ES-I3 (cell line): Measurements from ENCODE around the gene HNRNPAB.
A peak's percentile ranks its signal among the peaks of the same experiment; 100 is the strongest.

Source experiments
- H3K36me3 ChIP-seq: 2 replicates; pipeline ENCODE4 v1.6.1; 2013; ENCODE audit warnings: mild to moderate bottlenecking, low read length, control low read depth, moderate library complexity; ENCODE audit not compliant: insufficient read depth
- H3K4me1 ChIP-seq: 2 replicates; pipeline ENCODE4 v1.6.1; 2013; ENCODE audit warnings: mild to moderate bottlenecking, control low read depth, low read length; ENCODE audit not compliant: insufficient read depth
- H3K9ac ChIP-seq: 2 replicates; pipeline ENCODE4 v1.6.1; 2013; ENCODE audit warnings: low read depth, mild to moderate bottlenecking, low read length, moderate library complexity
- H3K9me3 ChIP-seq: 2 replicates; pipeline ENCODE4 v1.6.1; 2013; ENCODE audit warnings: mild to moderate bottlenecking, low read length, moderate library complexity; ENCODE audit not compliant: control insufficient read depth, insufficient read depth

The HNRNPAB gene

DNA sequence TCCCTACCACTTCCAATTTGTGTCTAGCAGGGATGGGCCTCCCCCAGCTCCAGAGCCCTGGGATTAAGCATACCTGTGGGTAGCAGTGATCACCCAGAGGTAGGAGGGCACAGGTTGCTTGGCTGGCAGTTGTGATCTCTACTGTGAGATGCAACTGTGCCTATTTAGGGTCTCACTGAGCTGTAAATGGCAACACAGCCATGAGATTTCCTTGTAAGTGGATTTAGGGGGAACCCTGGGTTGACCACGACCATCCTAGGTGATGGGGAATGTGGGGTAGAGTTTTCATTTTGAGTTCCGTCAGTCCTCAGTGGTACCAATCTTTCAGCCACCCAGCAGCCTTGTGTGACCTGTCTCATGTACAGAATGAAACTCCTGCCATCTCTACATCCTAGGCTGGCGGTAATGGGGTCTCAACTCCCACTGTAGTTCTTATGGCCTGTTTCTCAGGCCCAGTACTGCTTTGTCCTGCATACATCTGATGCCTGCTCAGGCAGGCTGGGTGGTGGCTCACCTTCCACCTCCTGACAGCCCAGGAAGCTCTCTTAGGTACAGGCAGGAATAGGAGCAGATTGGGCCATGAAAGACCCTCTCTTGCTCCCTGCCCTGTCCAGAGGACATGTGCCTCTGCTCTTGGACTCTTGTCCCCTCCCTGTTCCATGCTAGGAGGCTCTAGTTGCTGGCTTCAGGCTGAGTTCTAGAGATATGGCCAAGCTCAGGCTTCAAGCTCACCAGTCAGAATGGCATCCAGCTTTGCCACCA is 8.1 kb downstream of the HNRNPAB start:
- peaks cover 33% of the 10 kb centered on the region for H3K36me3 ChIP-seq
- no peak overlapping the region for H3K9ac ChIP-seq
- no peaks in the 10 kb centered on the region for H3K9me3 ChIP-seq
- H3K4me1 ChIP-seq: no peaks in the 10 kb centered on the region

DNA sequence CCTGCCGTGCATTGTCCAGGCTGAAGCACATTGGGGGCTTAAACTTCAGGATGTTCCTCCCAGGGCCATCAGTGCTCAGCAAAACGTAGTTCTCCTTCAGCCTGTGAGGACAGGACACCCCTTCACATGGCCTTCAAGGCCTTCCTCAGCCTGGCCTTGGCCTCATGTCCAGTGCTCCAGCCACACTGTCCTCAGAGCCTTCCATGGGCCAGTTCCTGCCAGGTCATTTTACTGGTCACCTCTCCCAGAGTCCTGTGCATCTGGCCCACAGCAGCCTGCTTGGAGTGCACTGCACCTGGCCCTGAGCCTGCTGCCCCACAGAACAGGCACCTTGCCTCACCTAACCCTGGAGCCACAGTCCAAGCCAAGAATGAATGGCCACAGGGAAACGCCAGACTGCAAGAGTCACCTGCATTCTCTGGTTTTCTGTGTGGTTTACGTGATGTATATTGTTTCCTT is 8.7 kb downstream of the HNRNPAB start:
- peaks cover 28% of the 10 kb centered on the region for H3K36me3 ChIP-seq

DNA sequence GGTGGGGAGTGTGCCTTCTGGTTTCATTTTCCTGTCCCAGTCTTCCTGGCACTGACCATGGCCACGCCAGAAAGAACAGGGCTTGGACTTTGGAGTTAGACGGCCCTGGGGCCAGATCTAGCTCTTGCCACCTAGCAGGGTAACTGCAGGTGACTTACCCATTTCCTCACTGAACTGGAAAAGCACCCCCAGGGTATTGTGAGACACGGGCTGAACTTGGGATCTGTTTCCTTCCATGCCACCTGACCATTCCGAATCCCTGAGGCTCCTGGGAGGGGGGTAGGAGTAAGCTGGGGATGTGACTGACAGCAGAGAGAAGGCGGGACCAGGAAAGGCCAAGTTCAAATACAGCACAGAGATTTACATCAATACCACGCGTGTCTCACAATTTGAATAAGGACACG is 9.4 kb downstream of the HNRNPAB start:
- Histone ChIP-seq H3K36me3 (peaks cover 27% of the 10 kb centered on the region), H3K9ac (no peak overlapping the region), H3K9me3 (no peaks in the 10 kb centered on the region), H3K4me1 (no peaks in the 10 kb centered on the region)

More for the DNA sequence above, 8.7 kb downstream of the HNRNPAB start:
- Histone ChIP-seq H3K9ac (no peak overlapping the region), H3K4me1 (no peaks in the 10 kb centered on the region), H3K9me3 (no peaks in the 10 kb centered on the region)

DNA sequence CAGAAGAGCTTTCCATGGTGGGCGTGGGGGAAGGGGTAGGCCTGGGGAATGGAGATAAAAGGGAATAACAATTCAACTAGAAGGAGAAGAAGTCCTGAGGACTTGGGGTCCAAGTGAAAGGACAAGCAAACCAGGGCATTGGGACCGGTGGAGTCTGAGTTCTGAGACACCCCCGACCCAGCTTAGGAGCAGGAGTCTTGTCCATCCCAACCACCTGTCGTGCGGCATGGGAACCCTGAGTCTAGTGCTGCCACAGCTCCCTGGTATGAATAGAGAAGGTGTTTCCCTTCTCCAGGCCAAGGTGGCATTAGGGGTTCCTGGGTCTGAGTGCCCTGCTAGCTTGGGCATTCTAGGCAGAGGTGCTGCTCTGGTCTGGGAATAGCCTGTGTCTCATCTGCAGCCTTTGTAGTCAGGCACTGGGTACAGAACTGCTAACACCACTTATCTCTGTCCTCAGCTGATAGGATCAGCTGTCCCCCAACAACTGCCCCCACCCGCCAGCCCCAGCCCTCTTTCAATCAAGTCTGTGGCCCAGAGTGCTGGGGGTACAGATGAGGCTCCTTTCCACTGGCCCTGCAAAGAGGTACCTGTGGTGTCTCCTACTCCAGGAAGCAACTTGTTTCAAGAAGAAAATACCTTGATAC is 9.9 kb downstream of the HNRNPAB start:
- H3K36me3 ChIP-seq: peaks cover 22% of the 10 kb centered on the region
- H3K9ac ChIP-seq: no peak overlapping the region
- H3K4me1 ChIP-seq: no peaks in the 10 kb centered on the region
- H3K9me3 ChIP-seq: no peaks in the 10 kb centered on the region

DNA sequence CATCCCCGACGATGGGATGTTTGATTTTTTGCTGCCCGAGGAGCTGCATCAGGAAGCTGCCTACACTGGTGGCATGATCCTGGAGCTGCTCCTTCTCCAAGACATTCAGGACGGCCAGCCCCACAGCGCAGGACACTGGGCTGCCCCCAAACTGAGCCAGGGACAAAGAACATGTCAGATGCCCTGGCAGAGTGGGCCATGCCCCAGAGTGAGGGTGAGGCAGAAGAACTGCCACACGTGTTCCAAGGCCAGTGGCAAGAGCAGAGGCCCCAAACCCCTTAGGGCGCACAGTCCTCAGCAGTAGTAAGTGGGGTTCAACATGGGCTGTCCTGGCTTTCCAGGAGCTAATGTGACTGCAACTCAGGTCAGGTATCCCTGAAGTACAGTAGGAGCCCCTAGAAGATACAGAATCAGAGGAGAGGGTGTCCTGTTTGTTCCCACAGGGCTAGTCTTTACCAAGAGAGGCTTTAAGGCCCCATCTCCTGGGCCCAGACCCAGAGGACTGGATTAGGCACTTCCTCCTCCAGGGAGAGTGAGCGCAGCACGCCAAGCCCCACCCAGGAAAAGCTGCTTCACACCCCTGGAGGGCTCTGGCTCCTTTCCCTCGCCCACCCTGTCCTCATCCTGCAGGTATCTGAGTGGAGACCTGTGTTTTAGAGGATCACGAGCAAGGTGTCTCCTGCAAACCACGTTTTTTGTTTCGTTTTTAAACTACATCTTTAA is 11.1 kb downstream of the HNRNPAB start:
- Histone ChIP-seq H3K9ac (no peak overlapping the region), H3K4me1 (no peaks in the 10 kb centered on the region), H3K36me3 (peaks cover 15% of the 10 kb centered on the region), H3K9me3 (no peaks in the 10 kb centered on the region)

DNA sequence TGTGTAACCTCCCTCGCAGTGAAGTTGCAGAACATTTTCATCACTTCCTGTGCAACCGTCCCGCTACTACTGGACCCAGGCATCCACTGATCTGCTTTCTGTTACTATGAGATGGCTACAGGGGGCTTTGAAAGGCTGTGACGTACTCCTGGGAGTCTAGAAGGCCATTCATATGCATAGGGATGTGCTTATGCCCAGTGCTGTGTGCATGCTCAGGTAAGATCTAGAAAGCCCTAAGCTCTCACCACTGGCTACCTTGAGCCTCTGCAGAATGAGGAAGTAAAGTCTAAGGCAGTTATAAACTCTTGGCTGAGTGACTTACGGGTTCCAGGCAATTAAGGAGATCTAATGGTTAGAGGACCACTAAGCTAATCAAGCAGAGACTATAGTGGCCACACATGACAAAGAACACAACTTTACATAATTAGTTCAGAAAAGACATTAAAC is 11.8 kb downstream of the HNRNPAB start:
- Histone ChIP-seq H3K4me1 (no peaks in the 10 kb centered on the region), H3K9ac (no peak overlapping the region), H3K36me3 (peaks cover 10% of the 10 kb centered on the region), H3K9me3 (no peaks in the 10 kb centered on the region)

DNA sequence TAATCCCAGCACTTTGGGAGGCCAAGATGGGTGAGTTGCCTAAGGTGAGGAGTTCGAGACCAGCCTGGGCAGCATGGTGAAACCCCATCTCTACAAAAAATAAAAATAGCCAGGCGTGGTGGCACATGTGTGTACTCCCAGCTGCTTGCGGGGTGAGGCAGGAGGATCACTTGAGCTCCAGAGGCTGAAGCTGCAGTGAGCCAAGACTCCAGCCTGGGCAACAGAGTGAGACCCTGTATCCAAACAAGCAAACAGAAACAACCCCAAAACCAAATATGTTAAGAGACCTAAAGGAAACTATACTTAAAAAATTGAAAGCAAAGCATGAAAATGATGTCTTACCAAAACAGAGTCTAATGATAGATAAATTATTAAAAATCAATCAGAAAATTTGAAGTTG is 12.4 kb downstream of the HNRNPAB start:
- Histone ChIP-seq H3K9ac (no peak overlapping the region), H3K9me3 (no peaks in the 10 kb centered on the region), H3K4me1 (no peaks in the 10 kb centered on the region), H3K36me3 (peaks cover 14% of the 10 kb centered on the region)

DNA sequence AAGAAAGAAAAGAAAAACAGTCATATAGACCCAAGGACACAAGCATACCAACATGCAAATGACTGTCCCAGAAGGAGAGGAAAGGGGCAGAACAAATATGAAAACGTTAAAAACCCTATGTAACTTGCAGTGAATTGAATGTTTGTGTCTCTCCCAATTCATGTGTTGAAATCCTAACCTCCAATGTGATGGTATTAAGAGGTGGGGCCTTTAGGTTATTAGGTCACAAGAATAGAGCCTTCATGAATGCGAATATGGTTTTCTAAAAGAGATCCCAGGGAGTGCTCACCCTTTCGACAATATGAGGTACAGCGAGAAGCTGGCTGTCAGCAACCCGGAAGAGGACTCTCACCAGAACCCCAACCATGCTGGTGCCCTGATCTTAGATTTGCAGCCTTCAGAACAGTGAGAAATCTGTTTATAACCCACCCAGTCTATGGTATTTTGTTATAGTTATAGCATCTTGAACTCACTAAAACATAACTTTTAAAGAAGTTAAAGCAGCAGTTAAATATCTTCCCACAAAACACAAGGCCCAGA is 14.0 kb downstream of the HNRNPAB start:
- peaks cover 6% of the 10 kb centered on the region for H3K4me1 ChIP-seq
- H3K36me3 ChIP-seq: peaks cover 16% of the 10 kb centered on the region
- H3K9ac ChIP-seq: no peak overlapping the region
- no peaks in the 10 kb centered on the region for H3K9me3 ChIP-seq

DNA sequence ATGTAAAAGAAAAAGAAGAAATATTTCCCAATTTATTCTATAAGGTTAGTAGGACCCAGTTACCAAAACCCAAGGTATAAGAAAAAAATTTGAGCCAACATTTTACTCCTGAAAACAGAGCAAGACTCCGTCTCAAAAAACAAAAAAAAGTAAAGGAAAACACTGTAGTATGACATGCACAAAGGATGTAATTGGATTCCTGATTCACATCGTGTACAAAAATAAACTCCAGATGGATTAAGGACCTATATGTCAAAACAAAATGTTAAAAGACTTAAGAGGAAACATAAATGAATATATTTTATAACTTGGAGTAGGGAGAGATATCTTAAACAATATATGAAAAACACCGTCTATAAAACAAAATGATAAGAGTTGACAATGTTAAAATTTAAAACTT is 14.5 kb downstream of the HNRNPAB start:
- H3K9me3 ChIP-seq: no peaks in the 10 kb centered on the region
- H3K36me3 ChIP-seq: peaks cover 13% of the 10 kb centered on the region
- no peak overlapping the region for H3K9ac ChIP-seq
- peaks cover 9% of the 10 kb centered on the region for H3K4me1 ChIP-seq

DNA sequence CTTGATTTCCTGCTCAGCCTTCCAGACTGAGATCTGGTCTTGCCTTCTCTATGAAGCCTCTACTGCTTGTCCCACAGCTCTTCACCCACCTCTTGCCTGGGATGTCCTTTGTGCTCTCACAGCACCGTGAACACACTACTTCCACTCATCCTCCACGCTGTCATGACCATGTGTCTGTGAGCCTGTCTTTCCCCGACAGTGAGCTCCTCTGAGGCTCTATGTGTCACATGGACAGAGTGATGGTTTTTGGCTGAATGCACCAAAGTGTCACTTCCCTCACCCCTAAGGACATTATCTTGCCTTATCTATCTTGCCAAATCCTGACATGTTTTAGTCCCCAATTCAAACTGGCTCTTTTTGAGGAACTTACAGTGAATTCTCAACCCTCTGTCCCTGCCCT is 16.9 kb downstream of the HNRNPAB start:
- Histone ChIP-seq H3K9me3 (no peaks in the 10 kb centered on the region), H3K36me3 (peaks cover 13% of the 10 kb centered on the region), H3K4me1 (peaks cover 19% of the 10 kb centered on the region)

DNA sequence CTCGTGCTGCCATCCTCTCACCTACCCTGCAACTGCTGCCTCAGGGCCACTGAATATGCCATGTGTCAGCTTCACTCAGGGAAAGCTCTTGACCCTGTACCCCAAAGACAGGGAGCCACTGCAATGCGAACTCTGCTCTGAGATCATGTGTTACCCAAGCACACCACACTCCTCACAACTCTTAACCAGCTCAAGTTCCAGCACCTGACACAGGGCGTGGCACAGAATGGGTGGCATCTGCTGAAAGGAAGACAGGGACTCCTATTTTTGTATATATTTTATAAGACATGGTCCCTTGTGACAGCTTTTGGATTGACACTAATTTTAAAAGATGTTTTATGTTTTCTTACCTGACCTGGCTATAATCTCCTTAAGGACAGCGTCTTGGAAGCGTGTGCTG is 17.5 kb downstream of the HNRNPAB start:
- Histone ChIP-seq H3K4me1 (peaks cover 19% of the 10 kb centered on the region), H3K9me3 (no peaks in the 10 kb centered on the region), H3K9ac (no peak overlapping the region), H3K36me3 (peaks cover 13% of the 10 kb centered on the region)

More for the DNA sequence above, 16.9 kb downstream of the HNRNPAB start:
- no peak overlapping the region for H3K9ac ChIP-seq

DNA sequence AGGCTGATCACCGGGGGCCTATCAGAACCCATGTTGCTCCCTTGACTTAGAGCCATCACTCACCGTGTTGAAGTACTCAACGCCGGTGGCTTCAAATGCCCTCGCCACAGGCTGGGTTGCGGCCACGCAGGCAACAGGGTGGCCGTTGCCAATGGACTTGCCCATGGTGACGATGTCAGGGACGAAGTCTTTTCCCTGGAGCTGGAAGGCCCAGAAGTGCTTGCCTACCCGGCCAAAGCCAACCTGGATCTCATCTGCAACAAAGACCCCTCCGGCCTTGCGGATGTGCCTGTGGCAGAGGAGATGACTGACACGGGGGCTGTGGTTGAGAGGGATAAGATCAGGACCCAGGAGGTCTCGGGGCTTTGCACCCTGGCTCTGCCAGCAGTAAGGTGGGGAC is 18.0 kb downstream of the HNRNPAB start:
- H3K9ac ChIP-seq: no peak overlapping the region
- no peaks in the 10 kb centered on the region for H3K9me3 ChIP-seq
- H3K36me3 ChIP-seq: peaks cover 13% of the 10 kb centered on the region
- H3K4me1 ChIP-seq: peaks cover 19% of the 10 kb centered on the region

DNA sequence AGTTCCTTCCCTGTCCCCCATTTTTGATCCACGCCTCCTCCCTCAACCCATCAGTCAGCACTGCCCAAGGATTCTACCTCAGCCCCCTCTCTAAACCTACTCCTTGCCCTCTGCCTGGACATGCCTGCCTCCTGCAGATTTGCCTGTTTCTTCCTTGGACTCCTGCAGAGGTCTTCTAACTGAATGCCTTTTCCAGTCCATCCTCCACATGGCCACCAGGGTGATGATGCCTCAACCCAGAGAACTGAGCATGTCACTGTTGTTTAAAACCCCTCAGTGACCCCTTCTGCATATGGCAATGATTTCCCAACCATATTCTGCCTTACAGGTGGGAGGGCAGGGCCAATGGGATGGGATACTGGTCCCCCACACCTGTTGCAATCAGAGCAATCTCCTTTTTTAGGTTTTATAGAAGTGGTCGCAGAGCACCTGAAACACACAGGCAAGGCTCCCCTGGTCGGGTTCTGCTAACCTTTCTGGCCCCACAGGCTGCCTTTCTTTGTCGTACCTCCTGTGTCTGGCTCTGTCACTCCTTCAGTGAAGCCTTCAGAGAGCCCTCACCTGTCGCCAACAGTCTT is 19.0 kb downstream of the HNRNPAB start:
- Histone ChIP-seq H3K4me1 (peaks cover 19% of the 10 kb centered on the region), H3K9ac (peak overlapping the region; percentile 37; the same call in 1 of the 2 replicates), H3K36me3 (peaks cover 13% of the 10 kb centered on the region), H3K9me3 (no peaks in the 10 kb centered on the region)

DNA sequence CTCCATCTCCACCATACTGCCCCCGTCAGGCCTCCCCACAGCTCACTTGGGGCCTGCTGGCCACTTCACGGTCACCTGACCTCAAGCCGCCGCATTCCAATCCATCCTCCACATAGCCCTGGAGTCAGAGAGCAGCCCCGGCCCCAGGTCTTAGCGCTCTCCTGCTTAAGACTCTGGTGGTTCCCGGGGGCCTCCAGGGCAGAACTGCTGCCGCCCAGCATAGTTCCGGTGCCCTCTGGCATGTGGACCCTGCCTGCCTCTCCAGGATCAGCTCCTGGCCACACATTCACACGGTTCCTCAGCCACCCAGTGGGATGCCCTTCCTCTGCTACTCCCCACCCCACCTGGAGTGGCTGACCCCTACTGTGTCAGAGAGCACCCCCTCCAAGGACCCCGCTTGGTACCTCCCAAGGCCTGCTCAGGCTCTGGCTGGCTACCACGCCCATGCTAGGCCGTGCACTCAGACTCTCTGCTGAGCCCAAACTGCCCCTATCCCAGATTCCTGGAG is 19.5 kb downstream of the HNRNPAB start:
- Histone ChIP-seq H3K9me3 (no peaks in the 10 kb centered on the region), H3K4me1 (peaks cover 19% of the 10 kb centered on the region), H3K36me3 (peaks cover 13% of the 10 kb centered on the region), H3K9ac (peak overlapping the region; percentile 37; the same call in 1 of the 2 replicates)
